Astrocyte (in vitro differentiated cells and primary cell): Measurements from ENCODE around the gene SLC35G1.

ENCODE experiments used
- EZH2 ChIP-seq: IDR thresholded peaks from 2 replicates; pipeline ENCODE4 v1.6.1; 2012; ENCODE audit warnings: mild to moderate bottlenecking, low read length, inconsistent platforms; ENCODE audit not compliant: insufficient read depth
- TF ChIP-seq, protein P1 (sequence below): IDR thresholded peaks from 2 replicates; pipeline ENCODE4 v1.5.1; 2011; ENCODE audit warnings: low read depth, mild to moderate bottlenecking, inconsistent platforms, low read length, moderate library complexity; ENCODE audit not compliant: insufficient read depth

DNA sequence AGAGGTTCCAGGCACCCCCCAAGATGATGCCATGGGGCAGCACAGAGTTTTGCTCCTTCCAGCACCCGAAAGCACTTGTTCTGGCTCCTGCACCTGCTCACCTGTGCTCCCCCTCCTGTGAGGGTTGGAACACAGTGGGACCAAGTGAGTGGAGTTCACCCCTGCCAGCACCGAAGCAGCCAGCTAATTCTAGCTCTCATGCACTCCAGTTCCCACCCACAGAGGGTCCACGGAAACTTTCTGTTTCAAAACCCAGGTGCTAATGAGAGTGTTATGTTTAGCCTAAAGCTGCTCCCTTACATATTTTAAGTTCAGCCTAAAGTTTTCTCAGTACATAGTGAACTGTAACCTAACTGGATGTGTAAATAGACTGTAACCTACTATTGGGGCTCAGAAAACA lies 42.6 kb upstream of the SLC35G1 start:
- TF ChIP-seq, protein P1, sequence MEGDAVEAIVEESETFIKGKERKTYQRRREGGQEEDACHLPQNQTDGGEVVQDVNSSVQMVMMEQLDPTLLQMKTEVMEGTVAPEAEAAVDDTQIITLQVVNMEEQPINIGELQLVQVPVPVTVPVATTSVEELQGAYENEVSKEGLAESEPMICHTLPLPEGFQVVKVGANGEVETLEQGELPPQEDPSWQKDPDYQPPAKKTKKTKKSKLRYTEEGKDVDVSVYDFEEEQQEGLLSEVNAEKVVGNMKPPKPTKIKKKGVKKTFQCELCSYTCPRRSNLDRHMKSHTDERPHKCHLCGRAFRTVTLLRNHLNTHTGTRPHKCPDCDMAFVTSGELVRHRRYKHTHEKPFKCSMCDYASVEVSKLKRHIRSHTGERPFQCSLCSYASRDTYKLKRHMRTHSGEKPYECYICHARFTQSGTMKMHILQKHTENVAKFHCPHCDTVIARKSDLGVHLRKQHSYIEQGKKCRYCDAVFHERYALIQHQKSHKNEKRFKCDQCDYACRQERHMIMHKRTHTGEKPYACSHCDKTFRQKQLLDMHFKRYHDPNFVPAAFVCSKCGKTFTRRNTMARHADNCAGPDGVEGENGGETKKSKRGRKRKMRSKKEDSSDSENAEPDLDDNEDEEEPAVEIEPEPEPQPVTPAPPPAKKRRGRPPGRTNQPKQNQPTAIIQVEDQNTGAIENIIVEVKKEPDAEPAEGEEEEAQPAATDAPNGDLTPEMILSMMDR: no peak
- TF ChIP-seq EZH2: no peak
